Hepatocyte (in vitro differentiated cells): ENCODE results near the gene PIAS4. TPM values are rescaled to one million over a fixed set of nuclear protein-coding genes. Genes with fewer than 3 reads are reported as not detected.
A peak's percentile ranks its signal among the peaks of the same experiment; 100 is the strongest.

ENCODE experiments used
- DNase-seq: peaks from one replicate; pipeline ENCODE4 v3.0.0-alpha.2; 2016; ENCODE audit warnings: low spot score
- H2AFZ ChIP-seq: fragments of 200-600 bp; sonication (generic); 2 replicates; pipeline ENCODE4 v1.6.0; 2016; ENCODE audit warnings: antibody characterized with exemption, mild to moderate bottlenecking
- H3K27ac ChIP-seq: fragments of 200-600 bp; sonication (generic); 2 replicates; pipeline ENCODE4 v1.5.1; 2016; ENCODE audit warnings: mild to moderate bottlenecking
- H3K27me3 ChIP-seq: fragments of 200-600 bp; sonication (generic); 2 replicates; pipeline ENCODE4 v1.6.1; 2016
- H3K36me3 ChIP-seq: fragments of 200-600 bp; sonication (generic); replicated peaks from 2 replicates; pipeline ENCODE4 v1.5.1; 2016; ENCODE audit warnings: low read depth; ENCODE audit not compliant: insufficient read depth
- H3K4me1 ChIP-seq: fragments of 200-600 bp; sonication (generic); 2 replicates; pipeline ENCODE4 v1.5.1; 2016; ENCODE audit warnings: mild to moderate bottlenecking, moderate library complexity; ENCODE audit not compliant: insufficient read depth
- H3K4me2 ChIP-seq: fragments of 200-600 bp; sonication (generic); 2 replicates; pipeline ENCODE4 v1.6.0; 2016
- H3K4me3 ChIP-seq: fragments of 200-600 bp; sonication (generic); 2 replicates; pipeline ENCODE4 v1.5.1; 2016; ENCODE audit warnings: mild to moderate bottlenecking
- H3K79me2 ChIP-seq: fragments of 200-600 bp; sonication (generic); 2 replicates; pipeline ENCODE4 v1.6.0; 2017; ENCODE audit warnings: mild to moderate bottlenecking
- H3K9me2 ChIP-seq: fragments of 200-600 bp; sonication (generic); replicated peaks from 2 replicates; pipeline ENCODE4 v1.6.0; 2017; ENCODE audit warnings: mild to moderate bottlenecking; ENCODE audit not compliant: insufficient read depth
- H3K9me3 ChIP-seq: fragments of 200-600 bp; sonication (generic); 2 replicates; pipeline ENCODE4 v1.5.1; 2016; ENCODE audit warnings: low read depth, mild to moderate bottlenecking
- H4K20me1 ChIP-seq: fragments of 200-600 bp; sonication (generic); 2 replicates; pipeline ENCODE4 v1.6.0; 2016; ENCODE audit warnings: mild to moderate bottlenecking; ENCODE audit not compliant: insufficient read depth, poor library complexity, severe bottlenecking
- CTCF ChIP-seq: fragments of 200-600 bp; sonication (generic); IDR thresholded peaks from 2 replicates; pipeline ENCODE4 v1.5.1; 2016; ENCODE audit warnings: antibody characterized with exemption, mild to moderate bottlenecking; ENCODE audit not compliant: poor library complexity
- EZH2 ChIP-seq: fragments of 200-600 bp; sonication (generic); IDR thresholded peaks from 2 replicates; pipeline ENCODE4 v1.6.1; 2016; ENCODE audit warnings: antibody characterized with exemption, mild to moderate bottlenecking, borderline replicate concordance
- EZH2phosphoT487 ChIP-seq: fragments of 200-600 bp; sonication (generic); IDR thresholded peaks from one replicate; pipeline ENCODE4 v1.6.1; 2018; ENCODE audit warnings: antibody characterized with exemption, mild to moderate bottlenecking, low read depth, moderate library complexity; ENCODE audit not compliant: unreplicated experiment, severe bottlenecking
- WGBS: methylation state at CpG from one replicate; pipeline ENCODE4 v1.1.6; 2016; ENCODE audit warnings: low lambda C conversion rate; ENCODE audit errors: missing lambda C conversion rate; 5-methylcytosine and 5-hydroxymethylcytosine counted together
- polyA plus RNA-seq: library from polyadenylated mRNA; unstranded; fragments of >200 nt; fragmentation: Nextera tagmentation; extraction: Ambion mirVana; gene quantifications from 2 replicates; pipeline ENCODE4 v1.2.1, GENCODE V29; 2016
- total RNA-seq: library from RNA; depleted of rRNA; stranded (reverse); fragments of >200 nt; gene quantifications from 2 replicates; pipeline ENCODE4 v1.2.3, GENCODE V29; 2014

PIAS4 gene
- total and polyA plus RNA-seq, 2 experiments from 2014 or later, result 15.0 to 16.7 TPM

- TF ChIP-seq EZH2 (no peak), CTCF (no peak), EZH2phosphoT487 (no peak)
- H3K9me2 ChIP-seq, result no peaks in the 10 kb centered on the region
- peaks cover 76% of the 10 kb centered on the region for H3K79me2 ChIP-seq
- H3K4me1 ChIP-seq, result peaks cover 59% of the 10 kb centered on the region
- H3K27me3 ChIP-seq, result no peaks in the 10 kb centered on the region
- no peak for DNase-seq
- peaks cover 65% of the 10 kb centered on the region for H4K20me1 ChIP-seq
- no peak overlapping the region for H2AFZ ChIP-seq
- H3K36me3 ChIP-seq, result no peaks in the 10 kb centered on the region
- no peak overlapping the region for H3K4me3 ChIP-seq
- peak overlapping the region; percentile 98 for H3K27ac ChIP-seq
- WGBS, result 73% methylated on average over 30 of the region's 30 CpGs
- H3K4me2 ChIP-seq, result peak overlapping the region; percentile 98
- H3K9me3 ChIP-seq, result no peaks in the 10 kb centered on the region
These were observed 55.2 kb downstream of the PIAS4 start for GRCh38 chr19:4062419-4063368.

DNA sequence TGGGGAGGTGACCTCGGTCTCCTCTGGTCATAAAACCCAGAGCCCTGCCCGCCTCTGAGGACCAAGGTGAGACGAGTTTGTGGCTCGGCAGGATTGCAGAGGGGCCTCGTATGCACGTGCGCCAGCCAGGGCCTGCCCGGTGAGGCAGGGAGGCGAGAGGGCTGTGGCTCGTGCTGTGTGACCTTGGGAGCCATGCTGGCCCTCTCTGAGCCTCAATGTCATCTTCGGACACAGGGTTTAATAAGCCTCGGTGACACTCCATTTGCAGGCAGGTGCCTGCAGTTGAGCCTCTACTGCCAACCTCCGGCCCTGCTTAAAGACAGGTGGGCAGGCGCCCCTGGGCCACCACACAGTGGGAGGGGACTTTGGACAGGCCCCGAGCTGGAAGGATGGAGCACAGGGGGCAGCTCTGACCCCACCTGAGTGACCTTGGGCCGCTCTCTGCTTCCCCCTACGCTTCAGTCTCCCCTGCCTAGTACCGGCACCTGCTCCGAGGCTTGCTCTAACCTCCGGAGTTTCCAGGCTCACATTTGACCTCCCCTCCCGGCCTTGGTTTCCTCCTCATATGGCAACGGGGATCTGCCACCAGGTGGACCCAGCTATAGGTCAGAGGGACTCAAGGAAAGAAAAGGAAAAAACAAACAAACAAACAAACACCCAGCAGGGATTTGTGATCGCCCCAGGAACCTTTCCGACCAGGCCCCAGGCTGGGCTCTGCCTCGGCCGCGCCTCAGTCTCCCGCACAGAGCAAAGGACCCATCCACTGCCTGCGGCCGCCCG lies 56.0 kb downstream of the PIAS4 start:
- Histone ChIP-seq H3K9me3 (no peaks in the 10 kb centered on the region), H3K4me3 (peak overlapping the region; percentile 93), H4K20me1 (peaks cover 60% of the 10 kb centered on the region), H3K4me2 (peak overlapping the region; percentile 98), H3K9me2 (no peaks in the 10 kb centered on the region), H3K79me2 (peaks cover 69% of the 10 kb centered on the region), H3K27ac (peak overlapping the region; percentile 98), H3K4me1 (peaks cover 54% of the 10 kb centered on the region), H2AFZ (no peak overlapping the region), H3K27me3 (no peaks in the 10 kb centered on the region), H3K36me3 (no peaks in the 10 kb centered on the region)
- DNase-seq, result peak; percentile 55
- TF ChIP-seq CTCF (no peak), EZH2phosphoT487 (no peak), EZH2 (no peak)
- 42% methylated on average over 29 of the region's 31 CpGs for WGBS

- peaks cover 57% of the 10 kb centered on the region for H4K20me1 ChIP-seq
- no peaks in the 10 kb centered on the region for H3K36me3 ChIP-seq
- no peaks in the 10 kb centered on the region for H3K9me3 ChIP-seq
- DNase-seq, result peak; percentile 54
- TF ChIP-seq EZH2, result no peak
- WGBS, result 3% methylated on average over 23 of the region's 24 CpGs
- no peak overlapping the region for H2AFZ ChIP-seq
- peak overlapping the region; percentile 98 for H3K27ac ChIP-seq
- no peaks in the 10 kb centered on the region for H3K27me3 ChIP-seq
- peaks cover 63% of the 10 kb centered on the region for H3K79me2 ChIP-seq
- peak overlapping the region; percentile 98 for H3K4me2 ChIP-seq
- no peaks in the 10 kb centered on the region for H3K9me2 ChIP-seq
- H3K4me3 ChIP-seq, result peak overlapping the region; percentile 93
- peaks cover 48% of the 10 kb centered on the region for H3K4me1 ChIP-seq
These were observed 56.6 kb downstream of the PIAS4 start for GRCh38 chr19:4064149-4064495.
